HepG2 (cell line): ENCODE results near the gene KCNQ1OT1. TPM values are rescaled to one million over a fixed set of nuclear protein-coding genes. Genes with fewer than 3 reads are reported as not detected.

ENCODE experiments used
- ATAC-seq: fragments of 200-7000 bp; cut with Tn5 transposase; 3 replicates; pipeline ENCODE4 v1.9.1; 2020; ENCODE audit warnings: mild to moderate bottlenecking, moderate library complexity
- BruUV-seq: library from RNA; stranded (reverse); fragments of 400-500 nt; replicated peaks from 2 replicates; lab custom pipeline; 2021; lab: Mats Ljungman, UMichigan
- CTCF ChIA-PET: fragments of 300-600 bp; formaldehyde crosslinking; extraction: SDS; loops from one replicate; lab custom pipeline; 2021; ENCODE audit warnings: low total read pairs, inconsistent platforms, low intra/inter-chr PET ratio; lab: Yijun Ruan, JAX
- POLR2A ChIA-PET: fragments of 350-600 bp; sonication (Branson Sonifier 250); formaldehyde crosslinking; loops from one replicate; lab custom pipeline; 2020; ENCODE audit warnings: antibody characterized with exemption, inconsistent platforms; lab: Yijun Ruan, JAX
- DNase-seq: peaks from one replicate; pipeline ENCODE4 v3.0.0-alpha.2; 2015; ENCODE audit warnings: low spot score
- FAIRE-seq: peaks from 3 replicates; lab custom pipeline; 2011; peaks lifted over from hg19 to GRCh38; lab: Jason Lieb, UNC
- H2AFZ ChIP-seq: one replicate; pipeline ENCODE4 v1.6.1; 2011; ENCODE audit warnings: low read length, inconsistent platforms
- H3K27ac ChIP-seq: fragments of 300-600 bp; 3 replicates; pipeline ENCODE4 v1.8.0; 2011; ENCODE audit warnings: mixed run types, mild to moderate bottlenecking, mixed read lengths, low read length, inconsistent platforms; ENCODE audit not compliant: insufficient read depth; ENCODE audit errors: extremely low read length
- H3K27me3 ChIP-seq, 2 experiments: fragments of 200-600 bp in 1 of 2; 2 replicates in 1 of 2; 3 replicates in 1 of 2; pipeline versions ENCODE4 v1.6.0 to v1.8.0; 2011; ENCODE audit warnings: low read length in 2 of 2, mild to moderate bottlenecking in 2 of 2, moderate library complexity in 2 of 2, inconsistent platforms in 1 of 2; ENCODE audit not compliant: insufficient read depth in 2 of 2, control insufficient read depth in 1 of 2
- H3K36me3 ChIP-seq, 2 experiments: fragments of 200-600 bp in 1 of 2; replicated peaks in 1 of 2; 2 replicates in 1 of 2; 3 replicates in 1 of 2; pipeline versions ENCODE4 v1.5.1 to v1.8.0; 2011; ENCODE audit warnings: low read length in 2 of 2, inconsistent platforms in 1 of 2; ENCODE audit not compliant: insufficient read depth in 2 of 2, control insufficient read depth in 1 of 2
- H3K4me1 ChIP-seq: 2 replicates; pipeline ENCODE4 v1.5.1; 2012; ENCODE audit warnings: low read length, inconsistent platforms; ENCODE audit not compliant: insufficient read depth
- H3K4me2 ChIP-seq: 2 replicates; pipeline ENCODE4 v1.6.0; 2011; ENCODE audit warnings: low read depth, low read length, inconsistent platforms
- H3K4me3 ChIP-seq, 3 experiments: fragments of 200-600 bp in 1 of 3; sonication (generic), shearing (Covaris generic) in 1 of 3; replicated peaks in 1 of 3; 2 replicates each; pipeline ENCODE4 v1.5.1; 2011 to 2016; ENCODE audit warnings: low read length in 3 of 3, inconsistent platforms in 2 of 3, low read depth in 2 of 3, mild to moderate bottlenecking in 2 of 3, control low read depth in 1 of 3, mixed read lengths in 1 of 3; ENCODE audit not compliant: insufficient read depth in 1 of 3
- H3K79me2 ChIP-seq: one replicate; pipeline ENCODE4 v1.6.1; 2011; ENCODE audit warnings: low read length, inconsistent platforms; ENCODE audit not compliant: insufficient read depth
- H3K9ac ChIP-seq: 2 replicates; pipeline ENCODE4 v1.6.0; 2011; ENCODE audit warnings: mild to moderate bottlenecking, low read depth, low read length, inconsistent platforms; ENCODE audit not compliant: insufficient read depth
- H3K9me3 ChIP-seq: 2 replicates; pipeline ENCODE4 v1.5.1; 2012; ENCODE audit warnings: mild to moderate bottlenecking, low read length
- H4K20me1 ChIP-seq: 2 replicates; pipeline ENCODE4 v1.6.0; 2011; ENCODE audit warnings: inconsistent platforms, mild to moderate bottlenecking, low read length, moderate library complexity; ENCODE audit not compliant: insufficient read depth
- AGO2 ChIP-seq: fragments of 200-400 bp; formaldehyde crosslinking; optimal IDR thresholded peaks from 2 replicates; pipeline ENCODE3; 2017; ENCODE audit warnings: mild to moderate bottlenecking, low read depth, low read length, moderate library complexity
- CREB1 ChIP-seq, 2 experiments: fragments of 450-650 bp in 1 of 2; IDR thresholded peaks; 2 replicates each; pipeline ENCODE4 v1.6.1; 2016 to 2017; ENCODE audit warnings: control low read depth in 1 of 2, mild to moderate bottlenecking in 1 of 2, missing compliant biosample characterization in 1 of 2, missing genetic modification characterization in 1 of 2
- DZIP1 ChIP-seq: sonication (generic); formaldehyde crosslinking; IDR thresholded peaks from 2 replicates; pipeline ENCODE4 v1.5.0; 2020; ENCODE audit warnings: mild to moderate bottlenecking, missing genetic modification reagents
- HES4 ChIP-seq: sonication (generic); formaldehyde crosslinking; IDR thresholded peaks from 2 replicates; pipeline ENCODE4 v1.9.0; 2021; ENCODE audit warnings: mild to moderate bottlenecking, missing genetic modification reagents, borderline replicate concordance
- HNF1A ChIP-seq, 2 experiments: sonication (generic) in 1 of 2; formaldehyde crosslinking in 1 of 2; IDR thresholded peaks; 2 replicates each; pipeline versions ENCODE4 v1.4.0 to v1.6.1; 2016 to 2020; ENCODE audit warnings: borderline replicate concordance in 1 of 2, low read depth in 1 of 2, mild to moderate bottlenecking in 1 of 2, missing genetic modification reagents in 1 of 2
- KDM2A ChIP-seq: sonication (generic); formaldehyde crosslinking; IDR thresholded peaks from 2 replicates; pipeline ENCODE4 v1.4.0; 2020; ENCODE audit warnings: low read depth, missing genetic modification reagents, borderline replicate concordance
- PCBP2 ChIP-seq: fragments of 200-400 bp; formaldehyde crosslinking; optimal IDR thresholded peaks from 2 replicates; pipeline ENCODE3; 2018; ENCODE audit warnings: low read length, low read depth; ENCODE audit not compliant: poor library complexity, severe bottlenecking
- RBAK ChIP-seq: sonication (generic); formaldehyde crosslinking; IDR thresholded peaks from 2 replicates; pipeline ENCODE4 v1.5.1; 2020; ENCODE audit warnings: mild to moderate bottlenecking, missing genetic modification reagents
- SNAI1 ChIP-seq: sonication (generic); formaldehyde crosslinking; IDR thresholded peaks from 2 replicates; pipeline ENCODE4 v1.5.0; 2020; ENCODE audit warnings: mild to moderate bottlenecking, missing genetic modification reagents, borderline replicate concordance
- SNAPC2 ChIP-seq: sonication (generic); formaldehyde crosslinking; IDR thresholded peaks from 2 replicates; pipeline ENCODE4 v1.8.1; 2022; ENCODE audit warnings: mild to moderate bottlenecking, missing genetic modification reagents
- XRCC5 ChIP-seq: fragments of 200-400 bp; formaldehyde crosslinking; optimal IDR thresholded peaks from 2 replicates; pipeline ENCODE3; 2017; ENCODE audit warnings: mild to moderate bottlenecking, low read length
- ZNF549 ChIP-seq: sonication (generic); formaldehyde crosslinking; IDR thresholded peaks from 2 replicates; pipeline ENCODE4 v1.5.0; 2020; ENCODE audit warnings: missing genetic modification reagents
- ZNF652 ChIP-seq: IDR thresholded peaks from 2 replicates; pipeline ENCODE4 v1.6.1; 2016; ENCODE audit warnings: low read depth, borderline replicate concordance
- ZNF777 ChIP-seq: sonication (generic); formaldehyde crosslinking; IDR thresholded peaks from 2 replicates; pipeline ENCODE4 v1.4.0; 2020; ENCODE audit warnings: missing genetic modification reagents
- WGBS: methylation state at CpG from one replicate; pipeline ENCODE4 v1.1.6; 2017; ENCODE audit warnings: low lambda C conversion rate; 5-methylcytosine and 5-hydroxymethylcytosine counted together
- in situ Hi-C: cut with HindIII; loops from 2 replicates; pipeline ENCODE4 v1.10.0; 2017; ENCODE audit warnings: low pct_unique_long_range_greater_than_20kb; ENCODE audit not compliant: extremely low pct_ligation_motif_present
- intact Hi-C: fragments of 100-400 bp; cut with micrococcal nuclease; formaldehyde crosslinking; loops from one replicate; pipeline ENCODE4 v1.10.0; 2022; ENCODE audit not compliant: unreplicated experiment
- polyA plus RNA-seq, 8 experiments: library from polyadenylated mRNA; depleted of rRNA in 3 of 8; stranded (reverse) in 7 of 8; unstranded in 1 of 8; fragments of >200 nt; fragmentation: Illumina TruSeq in 4 of 8; extraction: Trizol in 4 of 8; gene quantifications; 2 replicates each; pipeline versions ENCODE4 v1.2.1 to v1.2.3, GENCODE V29; 2011 to 2016; ENCODE audit warnings: low read depth in 4 of 8, missing spikeins in 1 of 8, mixed read lengths in 1 of 8; ENCODE audit not compliant: insufficient read depth in 1 of 8
- total RNA-seq, 5 experiments: library from RNA; depleted of rRNA; stranded (reverse); fragments of >200 nt; fragmentation: Illumina TruSeq; extraction: Trizol; gene quantifications; 2 replicates each; pipeline ENCODE4 v1.2.3, GENCODE V29; 2016; ENCODE audit warnings: low read depth in 1 of 5

The KCNQ1OT1 gene
- total and polyA plus RNA-seq, 2 of the 13 experiments (the other 11 are each of a cell fraction or from before 2014, with no cell fraction given) = 1.3 to 18.9 TPM

- no peak overlapping the region for H2AFZ ChIP-seq
- no peaks in the 10 kb centered on the region for H3K79me2 ChIP-seq
- FAIRE-seq (no peak), ATAC-seq (no peak), DNase-seq (no peak)
- no TSS peak for BruUV-seq
- H3K27me3 ChIP-seq = peaks cover 9 to 31% of the 10 kb centered on the region in 2 experiments
- no peaks in the 10 kb centered on the region for H3K36me3 ChIP-seq
- no peak overlapping the region for H3K4me2 ChIP-seq
- H3K9me3 ChIP-seq = peaks cover 15% of the 10 kb centered on the region
- in situ Hi-C loops = no loop called here
- H3K9ac ChIP-seq = no peak overlapping the region
- H4K20me1 ChIP-seq = no peaks in the 10 kb centered on the region
- WGBS = 63% methylated on average over 11 of the region's 11 CpGs
- H3K4me1 ChIP-seq = peaks cover 10% of the 10 kb centered on the region
- H3K27ac ChIP-seq = no peak overlapping the region
- POLR2A ChIA-PET = interaction anchor here (1.2 to 1.3 kb wide), 2 partner anchors 8 to 24 kb away, joined by 4 to 5 read pairs; partner anchors contain the start of gene KCNQ1OT1
- CTCF ChIA-PET = no interaction called here
- H3K4me3 ChIP-seq = no peak overlapping the region
- intact Hi-C loops = no loop called here
- no peak for TF ChIP-seq ZNF549 (CRISPR knock-in tag)
- no peak for TF ChIP-seq SNAI1 (CRISPR knock-in tag)
- TF ChIP-seq CREB1 (IDR thresholded peaks at IDR 0.05) = no peak
- no peak for TF ChIP-seq CREB1 (CRISPR knock-in tag; IDR thresholded peaks at IDR 0.05)
- TF ChIP-seq AGO2 = no peak
- no peak for TF ChIP-seq ZNF777
- no peak for TF ChIP-seq XRCC5
- no peak for TF ChIP-seq HES4
- TF ChIP-seq DZIP1 (CRISPR knock-in tag) = no peak
- TF ChIP-seq RBAK = no peak
- no peak for TF ChIP-seq HNF1A (IDR thresholded peaks at IDR 0.05; ENCODE audit: low read depth)
- no peak for TF ChIP-seq HNF1A (CRISPR knock-in tag; IDR thresholded peaks at IDR 0.05; ENCODE audit: borderline replicate concordance)
- no peak for TF ChIP-seq SNAPC2 (CRISPR knock-in tag)
- TF ChIP-seq KDM2A (CRISPR knock-in tag) = no peak
- no peak for TF ChIP-seq ZNF652 (CRISPR knock-in tag)
- TF ChIP-seq PCBP2 = no peak
These were observed 8.4 kb upstream of the KCNQ1OT1 start for GRCh38 chr11:2708151-2708581.
